Neural progenitor cell (in vitro differentiated cells): Measurements from ENCODE around the gene IL20RA.

Experiments
- CTCF ChIP-seq: fragments of 200-600 bp; sonication (generic); IDR thresholded peaks from 2 replicates; pipeline ENCODE4 v1.5.1; 2017; ENCODE audit warnings: antibody characterized with exemption, mild to moderate bottlenecking
- EZH2 ChIP-seq: fragments of 200-600 bp; sonication (generic); IDR thresholded peaks from 2 replicates; pipeline ENCODE4 v1.6.1; 2017; ENCODE audit warnings: antibody characterized with exemption, mild to moderate bottlenecking, moderate library complexity
- EZH2phosphoT487 ChIP-seq: fragments of 200-600 bp; sonication (generic); IDR thresholded peaks from 2 replicates; pipeline ENCODE4 v1.6.1; 2017; ENCODE audit warnings: antibody characterized with exemption

GRCh38 chr6:137056121-137056880 lies 11.5 kb upstream of the IL20RA start:
- TF ChIP-seq EZH2phosphoT487 (no peak), CTCF (no peak), EZH2 (no peak)
